HepG2 (cell line): Measurements from ENCODE around the gene NIPAL3. TPM values are rescaled to one million over a fixed set of nuclear protein-coding genes. Genes with fewer than 3 reads are reported as not detected.

Experiments used
- ATAC-seq: fragments of 200-7000 bp; cut with Tn5 transposase; 3 replicates; pipeline ENCODE4 v1.9.1; 2020; ENCODE audit warnings: mild to moderate bottlenecking, moderate library complexity
- BruUV-seq: library from RNA; stranded (reverse); fragments of 400-500 nt; replicated peaks from 2 replicates; lab custom pipeline; 2021; lab: Mats Ljungman, UMichigan
- CTCF ChIA-PET: fragments of 300-600 bp; formaldehyde crosslinking; extraction: SDS; loops from one replicate; lab custom pipeline; 2021; ENCODE audit warnings: low total read pairs, inconsistent platforms, low intra/inter-chr PET ratio; lab: Yijun Ruan, JAX
- POLR2A ChIA-PET: fragments of 350-600 bp; sonication (Branson Sonifier 250); formaldehyde crosslinking; loops from one replicate; lab custom pipeline; 2020; ENCODE audit warnings: antibody characterized with exemption, inconsistent platforms; lab: Yijun Ruan, JAX
- DNase-seq: peaks from one replicate; pipeline ENCODE4 v3.0.0-alpha.2; 2015; ENCODE audit warnings: low spot score
- FAIRE-seq: peaks from 3 replicates; lab custom pipeline; 2011; peaks lifted over from hg19 to GRCh38; lab: Jason Lieb, UNC
- H2AFZ ChIP-seq: one replicate; pipeline ENCODE4 v1.6.1; 2011; ENCODE audit warnings: low read length, inconsistent platforms
- H3K27ac ChIP-seq: fragments of 300-600 bp; 3 replicates; pipeline ENCODE4 v1.8.0; 2011; ENCODE audit warnings: mixed run types, mild to moderate bottlenecking, mixed read lengths, low read length, inconsistent platforms; ENCODE audit not compliant: insufficient read depth; ENCODE audit errors: extremely low read length
- H3K27me3 ChIP-seq, 2 experiments: fragments of 200-600 bp in 1 of 2; 2 replicates in 1 of 2; 3 replicates in 1 of 2; pipeline versions ENCODE4 v1.6.0 to v1.8.0; 2011; ENCODE audit warnings: low read length in 2 of 2, mild to moderate bottlenecking in 2 of 2, moderate library complexity in 2 of 2, inconsistent platforms in 1 of 2; ENCODE audit not compliant: insufficient read depth in 2 of 2, control insufficient read depth in 1 of 2
- H3K36me3 ChIP-seq, 2 experiments: fragments of 200-600 bp in 1 of 2; replicated peaks in 1 of 2; 2 replicates in 1 of 2; 3 replicates in 1 of 2; pipeline versions ENCODE4 v1.5.1 to v1.8.0; 2011; ENCODE audit warnings: low read length in 2 of 2, inconsistent platforms in 1 of 2; ENCODE audit not compliant: insufficient read depth in 2 of 2, control insufficient read depth in 1 of 2
- H3K4me1 ChIP-seq: 2 replicates; pipeline ENCODE4 v1.5.1; 2012; ENCODE audit warnings: low read length, inconsistent platforms; ENCODE audit not compliant: insufficient read depth
- H3K4me2 ChIP-seq: 2 replicates; pipeline ENCODE4 v1.6.0; 2011; ENCODE audit warnings: low read depth, low read length, inconsistent platforms
- H3K4me3 ChIP-seq, 3 experiments: fragments of 200-600 bp in 1 of 3; sonication (generic), shearing (Covaris generic) in 1 of 3; replicated peaks in 1 of 3; 2 replicates each; pipeline ENCODE4 v1.5.1; 2011 to 2016; ENCODE audit warnings: low read length in 3 of 3, inconsistent platforms in 2 of 3, low read depth in 2 of 3, mild to moderate bottlenecking in 2 of 3, control low read depth in 1 of 3, mixed read lengths in 1 of 3; ENCODE audit not compliant: insufficient read depth in 1 of 3
- H3K79me2 ChIP-seq: one replicate; pipeline ENCODE4 v1.6.1; 2011; ENCODE audit warnings: low read length, inconsistent platforms; ENCODE audit not compliant: insufficient read depth
- H3K9ac ChIP-seq: 2 replicates; pipeline ENCODE4 v1.6.0; 2011; ENCODE audit warnings: mild to moderate bottlenecking, low read depth, low read length, inconsistent platforms; ENCODE audit not compliant: insufficient read depth
- H3K9me3 ChIP-seq: 2 replicates; pipeline ENCODE4 v1.5.1; 2012; ENCODE audit warnings: mild to moderate bottlenecking, low read length
- H4K20me1 ChIP-seq: 2 replicates; pipeline ENCODE4 v1.6.0; 2011; ENCODE audit warnings: inconsistent platforms, mild to moderate bottlenecking, low read length, moderate library complexity; ENCODE audit not compliant: insufficient read depth
- CHD4 ChIP-seq: fragments of 200-600 bp; sonication (generic); IDR thresholded peaks from 2 replicates; pipeline ENCODE4 v1.7.0; 2017; ENCODE audit warnings: mild to moderate bottlenecking, low read length, borderline replicate concordance
- CREM ChIP-seq, 2 experiments: sonication (generic) in 1 of 2; formaldehyde crosslinking in 1 of 2; IDR thresholded peaks; 2 replicates each; pipeline versions ENCODE4 v1.4.0 to v1.6.1; 2016 to 2020; ENCODE audit warnings: antibody characterized with exemption in 1 of 2, mild to moderate bottlenecking in 1 of 2, missing genetic modification reagents in 1 of 2
- DBP ChIP-seq: sonication (generic); formaldehyde crosslinking; IDR thresholded peaks from 2 replicates; pipeline ENCODE4 v1.4.0; 2020; ENCODE audit warnings: missing genetic modification reagents; ENCODE audit errors: not compliant biosample characterization
- E2F1 ChIP-seq: sonication (generic); formaldehyde crosslinking; IDR thresholded peaks from 2 replicates; pipeline ENCODE4 v1.5.0; 2020; ENCODE audit warnings: missing genetic modification reagents
- HNF1B ChIP-seq: sonication (generic); formaldehyde crosslinking; IDR thresholded peaks from 2 replicates; pipeline ENCODE4 v1.5.1; 2020; ENCODE audit warnings: mild to moderate bottlenecking, moderate library complexity, missing genetic modification reagents
- ISL2 ChIP-seq: sonication (generic); formaldehyde crosslinking; IDR thresholded peaks from 2 replicates; pipeline ENCODE4 v1.5.0; 2020; ENCODE audit warnings: missing genetic modification reagents
- KDM6A ChIP-seq: IDR thresholded peaks from 2 replicates; pipeline ENCODE4 v1.6.1; 2016; ENCODE audit warnings: low read depth
- MTA1 ChIP-seq: sonication (generic); formaldehyde crosslinking; IDR thresholded peaks from 2 replicates; pipeline ENCODE4 v1.4.0; 2020; ENCODE audit warnings: missing genetic modification reagents, mild to moderate bottlenecking, borderline replicate concordance
- NONO ChIP-seq, 2 experiments: fragments of 450-650 bp in 1 of 2; sonication (generic) in 1 of 2; formaldehyde crosslinking in 1 of 2; IDR thresholded peaks in 1 of 2; conservative IDR thresholded peaks in 1 of 2; 2 replicates each; pipeline versions ENCODE4 v1.6.1 to v1.8.0; 2017 to 2022; ENCODE audit warnings: mild to moderate bottlenecking in 1 of 2, missing genetic modification reagents in 1 of 2, moderate library complexity in 1 of 2
- RXRA ChIP-seq: sonication (generic); formaldehyde crosslinking; IDR thresholded peaks from 2 replicates; pipeline ENCODE4 v1.5.1; 2020; ENCODE audit warnings: missing genetic modification reagents
- RXRB ChIP-seq: IDR thresholded peaks from 2 replicates; pipeline ENCODE4 v1.6.1; 2016; ENCODE audit warnings: borderline replicate concordance, missing genetic modification reagents, missing compliant biosample characterization
- THAP8 ChIP-seq: sonication (generic); formaldehyde crosslinking; IDR thresholded peaks from 2 replicates; pipeline ENCODE4 v1.5.1; 2020; ENCODE audit warnings: missing genetic modification reagents, mild to moderate bottlenecking, borderline replicate concordance
- ZFP36L1 ChIP-seq: sonication (generic); formaldehyde crosslinking; IDR thresholded peaks from 2 replicates; pipeline ENCODE4 v1.8.0; 2022; ENCODE audit warnings: mild to moderate bottlenecking, missing genetic modification reagents, moderate library complexity
- ZNF362 ChIP-seq: sonication (generic); formaldehyde crosslinking; IDR thresholded peaks from 2 replicates; pipeline ENCODE4 v1.4.0; 2020; ENCODE audit warnings: missing genetic modification reagents, mild to moderate bottlenecking, borderline replicate concordance
- ZNF670 ChIP-seq: sonication (generic); formaldehyde crosslinking; IDR thresholded peaks from 2 replicates; pipeline ENCODE4 v1.8.0; 2022; ENCODE audit warnings: mild to moderate bottlenecking, missing genetic modification reagents, borderline replicate concordance
- ZNF710 ChIP-seq: sonication (generic); formaldehyde crosslinking; IDR thresholded peaks from 2 replicates; pipeline ENCODE4 v1.5.0; 2020; ENCODE audit warnings: mild to moderate bottlenecking, missing genetic modification reagents, borderline replicate concordance
- WGBS: methylation state at CpG from one replicate; pipeline ENCODE4 v1.1.6; 2017; ENCODE audit warnings: low lambda C conversion rate; 5-methylcytosine and 5-hydroxymethylcytosine counted together
- in situ Hi-C: cut with HindIII; loops from 2 replicates; pipeline ENCODE4 v1.10.0; 2017; ENCODE audit warnings: low pct_unique_long_range_greater_than_20kb; ENCODE audit not compliant: extremely low pct_ligation_motif_present
- intact Hi-C: fragments of 100-400 bp; cut with micrococcal nuclease; formaldehyde crosslinking; loops from one replicate; pipeline ENCODE4 v1.10.0; 2022; ENCODE audit not compliant: unreplicated experiment
- polyA plus RNA-seq, 8 experiments: library from polyadenylated mRNA; depleted of rRNA in 3 of 8; stranded (reverse) in 7 of 8; unstranded in 1 of 8; fragments of >200 nt; fragmentation: Illumina TruSeq in 4 of 8; extraction: Trizol in 4 of 8; gene quantifications; 2 replicates each; pipeline versions ENCODE4 v1.2.1 to v1.2.3, GENCODE V29; 2011 to 2016; ENCODE audit warnings: low read depth in 4 of 8, missing spikeins in 1 of 8, mixed read lengths in 1 of 8; ENCODE audit not compliant: insufficient read depth in 1 of 8
- total RNA-seq, 5 experiments: library from RNA; depleted of rRNA; stranded (reverse); fragments of >200 nt; fragmentation: Illumina TruSeq; extraction: Trizol; gene quantifications; 2 replicates each; pipeline ENCODE4 v1.2.3, GENCODE V29; 2016; ENCODE audit warnings: low read depth in 1 of 5

The NIPAL3 gene
- total and polyA plus RNA-seq, 2 of the 13 experiments (the other 11 are each of a cell fraction or from before 2014, with no cell fraction given), result 5.6 to 8.6 TPM

- H3K27ac ChIP-seq, result no peak overlapping the region
- intact Hi-C loops (loop anchor here (10.0 kb wide), 1 partner anchor 1024 kb away; the partner anchor contains the start of gene ZNF436), in situ Hi-C loops (no loop called here)
- FAIRE-seq (peak; percentile 34), ATAC-seq (no peak), DNase-seq (no peak)
- no peak overlapping the region for H3K4me3 ChIP-seq
- H3K79me2 ChIP-seq, result no peaks in the 10 kb centered on the region
- no peak overlapping the region for H3K9ac ChIP-seq
- H4K20me1 ChIP-seq, result no peaks in the 10 kb centered on the region
- 50% methylated on average over 3 of the region's 4 CpGs for WGBS
- ChIA-PET POLR2A (no interaction called here), CTCF (interaction anchor here (5.2 kb wide), 1 partner anchor 190 kb away, joined by 151 read pairs; no protein-coding TSS in a partner anchor)
- no TSS peak for BruUV-seq
- no peak overlapping the region for H3K4me2 ChIP-seq
- H3K27me3 ChIP-seq, result no peaks in the 10 kb centered on the region
- no peaks in the 10 kb centered on the region; a peak in 1 of 5 replicates for H3K36me3 ChIP-seq
- no peaks in the 10 kb centered on the region for H3K9me3 ChIP-seq
- H2AFZ ChIP-seq, result no peak overlapping the region
- H3K4me1 ChIP-seq, result peaks cover 23% of the 10 kb centered on the region
- TF ChIP-seq MTA1 (CRISPR knock-in tag) (no peak), CREM (IDR thresholded peaks at IDR 0.05) (peak; percentile 19; the same call in 1 of the 2 replicates), CREM (CRISPR knock-in tag; IDR thresholded peaks at IDR 0.05) (no peak), RXRB (CRISPR knock-in tag) (peak; percentile 51; the same call in 1 of the 2 replicates), ISL2 (CRISPR knock-in tag) (peak; percentile 70; the same call in 1 of the 2 replicates), ZNF710 (CRISPR knock-in tag) (no peak), HNF1B (CRISPR knock-in tag) (no peak), RXRA (CRISPR knock-in tag) (peak; percentile 44; the same call in 1 of the 2 replicates), ZNF362 (CRISPR knock-in tag) (no peak), KDM6A (no peak), CHD4 (no peak), NONO (IDR thresholded peaks at IDR 0.05) (no peak), NONO (CRISPR knock-in tag; conservative IDR thresholded peaks at IDR 0.05) (no peak), ZNF670 (CRISPR knock-in tag) (no peak), E2F1 (no peak), ZFP36L1 (CRISPR knock-in tag) (no peak), DBP (CRISPR knock-in tag) (no peak), THAP8 (CRISPR knock-in tag) (no peak)
Observed at GRCh38 chr1:24389231-24389678, 26.3 kb upstream of the NIPAL3 start.
